Activated T-cell treated with anti-CD3 and anti-CD28 coated beads, Interleukin-2, amount 50 U/mL, for 72 hours (primary cell): ENCODE data around the gene OMG. TPM values are rescaled to one million over a fixed set of nuclear protein-coding genes. Genes with fewer than 3 reads are reported as not detected.
"Not testable (repeated sequence)": the region's sequence is repeated elsewhere in the genome, so short reads cannot be mapped to it uniquely, and the experiment has no call there.

Experiments
- ATAC-seq, 2 donors: fragments of 150-1000 bp; cut with Tn5 transposase; replicated peaks in 1 of 2; 2 replicates each; pipeline ENCODE4 v1.10.0; 2021; ENCODE audit warnings: moderate library complexity in 2 of 2, mild to moderate bottlenecking in 1 of 2
- DNase-seq, 2 donors: peaks; one replicate each; pipeline ENCODE4 v3.0.0; 2021 to 2022; ENCODE audit warnings: mixed read lengths in 1 of 2
- H3K27ac Mint-ChIP-seq: one replicate; pipeline ENCODE4 v1.8.0; 2022; ENCODE audit warnings: mild to moderate bottlenecking, moderate library complexity, mixed read lengths
- H3K27me3 Mint-ChIP-seq: one replicate; pipeline ENCODE4 v1.8.0; 2022; ENCODE audit warnings: low read depth, mixed read lengths
- H3K36me3 Mint-ChIP-seq, 2 donors: one replicate each; pipeline ENCODE4 v1.8.0; 2022; ENCODE audit warnings: mixed read lengths in 2 of 2, mild to moderate bottlenecking in 1 of 2; ENCODE audit not compliant: insufficient read depth in 2 of 2
- H3K4me1 Mint-ChIP-seq: one replicate; pipeline ENCODE4 v1.8.0; 2022; ENCODE audit warnings: low read depth, mixed read lengths
- H3K4me3 Mint-ChIP-seq, 2 donors: one replicate each; pipeline ENCODE4 v1.8.0; 2022; ENCODE audit warnings: mild to moderate bottlenecking in 2 of 2, mixed read lengths in 2 of 2, moderate library complexity in 2 of 2
- H3K9me3 Mint-ChIP-seq, 2 donors: one replicate each; pipeline ENCODE4 v1.8.0; 2022; ENCODE audit warnings: mixed read lengths in 2 of 2
- total RNA-seq, 2 donors: library from RNA; stranded (reverse); gene quantifications; one replicate each; pipeline ENCODE4 v1.2.3, GENCODE V29; 2022

Gene OMG
- total RNA-seq: 1 to 10 TPM in 1 of 2 donors, under 1 TPM in 1; 0.42 to 1.1 TPM

GRCh38 chr17:31297090-31297489 lies at the start of gene OMG:
TSS of gene OMG (minus strand) at chr17:31297239. CDS start at chr17:31296331, 908 bp downstream.
- DNase-seq (no peak), ATAC-seq (no peak)
- Mint-ChIP-seq H3K4me3 (no peak within 1 kb of the TSS), H3K9me3 (no peaks in the 10 kb centered on the region), H3K27me3 (no peaks in the 10 kb centered on the region), H3K36me3 (no peaks in the 10 kb centered on the region), H3K4me1 (peaks cover 27% of the 10 kb centered on the region), H3K27ac (no peak within 1 kb of the TSS)

GRCh38 chr17:31345191-31345747 lies 48.2 kb upstream of the OMG start:
- ATAC-seq, H3K27me3 Mint-ChIP-seq, DNase-seq, H3K27ac Mint-ChIP-seq, H3K4me1 Mint-ChIP-seq, H3K36me3 Mint-ChIP-seq, H3K9me3 Mint-ChIP-seq, H3K4me3 Mint-ChIP-seq: not testable (repeated sequence)

DNA sequence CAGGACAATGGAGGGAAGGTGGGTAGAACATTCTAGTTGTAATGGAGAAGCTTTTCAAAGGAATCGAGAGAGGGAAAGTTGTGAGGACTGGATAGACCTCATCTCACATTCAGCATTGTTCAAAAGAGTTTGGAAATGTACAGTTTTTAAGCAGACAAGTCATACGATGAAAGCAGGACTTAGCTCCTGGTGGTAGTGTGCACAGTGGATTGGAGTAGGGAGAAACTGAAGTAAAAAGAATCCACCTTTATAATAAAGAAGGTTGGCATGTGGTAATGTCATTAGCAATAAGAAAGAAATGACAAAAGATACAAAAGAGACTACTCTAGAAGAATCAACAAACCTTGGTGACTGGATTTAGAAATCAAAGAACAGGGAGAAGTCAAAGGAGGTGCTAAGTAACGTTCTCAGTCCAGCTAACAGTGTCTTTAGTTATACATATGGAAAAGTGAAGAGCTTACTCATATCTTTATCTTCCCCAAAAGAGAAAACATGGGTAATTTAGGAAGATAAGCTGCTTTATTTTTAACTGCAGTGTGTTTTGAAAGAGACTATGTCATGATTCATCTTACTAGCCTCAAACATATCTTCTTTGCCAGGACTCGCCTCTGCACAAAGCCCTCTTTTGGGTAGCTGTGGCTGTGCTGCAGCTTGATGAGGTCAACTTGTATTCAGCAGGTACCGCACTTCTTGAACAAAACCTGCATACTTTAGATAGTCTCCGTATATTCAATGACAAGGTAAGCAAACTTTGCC lies 43.0 kb upstream of the OMG start:
- ATAC-seq (no peak), DNase-seq (no peak)
- no peak overlapping the region for H3K4me3 Mint-ChIP-seq
- H3K27me3 Mint-ChIP-seq: no peaks in the 10 kb centered on the region
- H3K9me3 Mint-ChIP-seq: no peaks in the 10 kb centered on the region
- peaks cover 0 to 6% of the 10 kb centered on the region in 2 donors for H3K36me3 Mint-ChIP-seq
- H3K4me1 Mint-ChIP-seq: peaks cover 6% of the 10 kb centered on the region
- no peak overlapping the region for H3K27ac Mint-ChIP-seq

GRCh38 chr17:31329221-31329620 lies 32.2 kb upstream of the OMG start:
- H3K36me3 Mint-ChIP-seq: peaks cover 0 to 3% of the 10 kb centered on the region in 2 donors
- peaks cover 34% of the 10 kb centered on the region for H3K4me1 Mint-ChIP-seq
- H3K27me3 Mint-ChIP-seq: no peaks in the 10 kb centered on the region
- H3K27ac Mint-ChIP-seq: no peak overlapping the region
- H3K4me3 Mint-ChIP-seq: no peak overlapping the region
- H3K9me3 Mint-ChIP-seq: no peaks in the 10 kb centered on the region
- ATAC-seq (no peak), DNase-seq (no peak)

DNA sequence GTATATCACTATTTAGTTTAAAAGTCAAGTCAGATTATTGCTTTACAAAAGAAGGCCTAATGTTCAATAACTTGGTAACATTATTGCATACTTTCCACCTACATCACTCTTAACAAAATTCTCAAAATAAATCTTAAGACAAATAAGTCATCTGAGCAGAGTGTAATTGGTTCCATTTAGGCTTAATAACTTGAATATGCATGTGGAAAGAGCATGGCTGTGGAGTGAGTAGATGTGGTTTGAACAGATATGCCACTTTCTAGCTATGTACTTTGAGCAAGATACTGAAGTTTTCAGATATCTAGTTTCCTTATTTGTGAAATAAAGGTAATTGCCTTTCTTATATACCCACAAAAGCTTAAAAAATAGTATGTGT lies 31.1 kb upstream of the OMG start:
- peaks cover 34% of the 10 kb centered on the region for H3K4me1 Mint-ChIP-seq
- DNase-seq (no peak), ATAC-seq (no peak)
- H3K27me3 Mint-ChIP-seq: no peaks in the 10 kb centered on the region
- H3K36me3 Mint-ChIP-seq: peaks cover 0 to 3% of the 10 kb centered on the region in 2 donors
- H3K27ac Mint-ChIP-seq: peak overlapping the region; percentile 50
- no peaks in the 10 kb centered on the region for H3K9me3 Mint-ChIP-seq
- peak overlapping the region; percentile 16 to 20 for H3K4me3 Mint-ChIP-seq

GRCh38 chr17:31327534-31328159 lies 30.6 kb upstream of the OMG start:
- Mint-ChIP-seq H3K4me3 (peak overlapping the region; percentile 16 to 20), H3K27me3 (no peaks in the 10 kb centered on the region), H3K27ac (peak overlapping the region; percentile 50), H3K9me3 (no peaks in the 10 kb centered on the region), H3K4me1 (peaks cover 34% of the 10 kb centered on the region), H3K36me3 (peaks cover 0 to 3% of the 10 kb centered on the region in 2 donors)
- DNase-seq (no peak), ATAC-seq (no peak)

DNA sequence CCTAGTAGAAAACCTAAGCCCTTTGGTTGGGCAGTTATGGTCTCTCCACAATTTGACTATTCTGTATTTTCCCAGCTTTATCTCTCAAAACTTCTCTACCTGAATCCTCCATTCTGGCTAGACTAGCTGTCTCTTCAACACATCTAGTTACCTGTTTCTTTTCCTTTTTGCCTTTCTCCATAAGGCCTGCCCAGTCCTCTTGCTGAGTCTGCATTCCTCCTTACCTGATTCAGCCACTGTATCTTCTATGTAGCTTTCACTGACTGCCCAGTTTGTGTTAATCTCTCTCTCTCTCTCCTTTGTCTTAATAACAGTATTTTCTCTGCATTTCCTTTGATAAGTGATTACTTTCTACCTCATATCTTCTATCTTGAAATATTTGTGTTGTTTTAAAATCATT lies 26.5 kb upstream of the OMG start:
- Mint-ChIP-seq H3K27ac (no peak overlapping the region), H3K4me3 (no peak overlapping the region)
- no peak for ATAC-seq

DNA sequence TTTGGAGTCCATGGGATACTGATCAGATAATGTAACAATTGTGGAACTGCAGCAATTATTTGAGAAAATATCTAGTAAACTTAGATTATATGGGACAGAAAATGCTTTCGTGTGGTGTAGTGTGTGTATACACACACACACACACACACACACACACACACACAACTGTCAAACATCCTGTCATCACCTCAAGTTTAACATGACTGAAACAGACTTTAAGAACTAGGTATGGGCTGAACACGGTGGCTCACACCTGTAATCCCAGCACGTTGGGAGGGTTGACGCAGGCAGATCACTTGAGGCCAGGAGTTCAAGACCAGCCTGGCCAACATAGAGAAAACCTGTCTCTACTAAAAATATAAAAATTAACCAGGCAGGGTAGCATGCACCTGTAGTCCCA lies 24.9 kb upstream of the OMG start:
- Mint-ChIP-seq H3K36me3 (peaks cover 3 to 14% of the 10 kb centered on the region in 2 donors), H3K9me3 (no peaks in the 10 kb centered on the region), H3K4me1 (peaks cover 26% of the 10 kb centered on the region), H3K27ac (peak overlapping the region; percentile 94), H3K4me3 (peak overlapping the region; percentile 68 to 82), H3K27me3 (no peaks in the 10 kb centered on the region)
- ATAC-seq (peak; percentile 24 to 36), DNase-seq (peak; percentile 20 to 40)

More for the DNA sequence above, 26.5 kb upstream of the OMG start:
- Mint-ChIP-seq H3K27me3 (no peaks in the 10 kb centered on the region), H3K36me3 (peaks cover 0 to 10% of the 10 kb centered on the region in 2 donors), H3K4me1 (peaks cover 25% of the 10 kb centered on the region), H3K9me3 (no peaks in the 10 kb centered on the region)
- no peak for DNase-seq

DNA sequence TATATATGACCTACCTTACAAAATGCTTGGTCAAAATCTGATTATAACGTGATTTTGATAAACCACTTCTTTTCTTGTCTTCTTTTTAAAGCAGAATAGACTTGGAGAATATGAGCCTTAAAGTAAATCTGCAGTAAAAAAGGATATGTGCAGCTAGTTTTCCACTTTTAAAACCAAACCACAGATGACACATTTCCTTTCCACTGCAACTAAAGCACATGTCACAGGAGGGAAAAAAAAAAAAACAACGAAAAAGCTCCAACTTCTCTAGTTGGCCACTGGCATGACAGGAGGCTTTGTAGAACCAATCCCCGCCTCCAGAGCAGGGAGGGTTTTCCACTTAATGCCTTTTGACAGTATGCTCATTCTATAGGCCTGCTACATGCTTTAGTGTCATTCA lies 24.4 kb upstream of the OMG start, which contains the start of gene EVI2A:
TSS of gene EVI2A (minus strand) at position 142 of the 400 bp plus-strand sequence. CDS start 2,609 bp downstream, outside the sequence.
- Mint-ChIP-seq H3K4me3 (peak within 1 kb of the TSS; percentile 68 to 82), H3K36me3 (peaks cover 3 to 17% of the 10 kb centered on the region in 2 donors), H3K4me1 (peaks cover 31% of the 10 kb centered on the region), H3K9me3 (no peaks in the 10 kb centered on the region), H3K27me3 (no peaks in the 10 kb centered on the region), H3K27ac (peak within 1 kb of the TSS; percentile 94)
- DNase-seq (peak; percentile 76 to 87), ATAC-seq (peak; percentile 90 to 91)

DNA sequence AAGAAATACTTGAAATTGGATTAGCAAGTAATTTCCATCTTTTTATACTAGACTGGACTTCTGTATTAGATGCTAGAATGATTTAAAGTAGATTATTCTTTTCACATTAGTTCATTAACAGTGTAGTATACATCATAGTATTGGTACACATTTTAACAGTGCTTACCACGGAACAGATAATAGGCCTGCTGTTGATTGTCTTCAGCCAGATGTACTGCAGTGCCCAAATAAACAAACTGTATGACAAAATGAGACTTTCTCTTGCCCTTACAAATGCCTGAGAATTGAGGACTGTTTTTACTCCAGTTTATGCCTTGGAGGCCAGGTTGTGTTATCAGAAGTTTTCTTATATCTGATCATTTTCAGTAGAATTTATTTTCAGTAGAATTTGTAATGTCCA lies 23.8 kb upstream of the OMG start:
- Mint-ChIP-seq H3K27me3 (no peaks in the 10 kb centered on the region), H3K4me1 (peaks cover 38% of the 10 kb centered on the region), H3K36me3 (peaks cover 3 to 17% of the 10 kb centered on the region in 2 donors), H3K9me3 (no peaks in the 10 kb centered on the region), H3K4me3 (peak overlapping the region; percentile 68 to 82), H3K27ac (peak overlapping the region; percentile 94)
- DNase-seq (no peak), ATAC-seq (no peak)

DNA sequence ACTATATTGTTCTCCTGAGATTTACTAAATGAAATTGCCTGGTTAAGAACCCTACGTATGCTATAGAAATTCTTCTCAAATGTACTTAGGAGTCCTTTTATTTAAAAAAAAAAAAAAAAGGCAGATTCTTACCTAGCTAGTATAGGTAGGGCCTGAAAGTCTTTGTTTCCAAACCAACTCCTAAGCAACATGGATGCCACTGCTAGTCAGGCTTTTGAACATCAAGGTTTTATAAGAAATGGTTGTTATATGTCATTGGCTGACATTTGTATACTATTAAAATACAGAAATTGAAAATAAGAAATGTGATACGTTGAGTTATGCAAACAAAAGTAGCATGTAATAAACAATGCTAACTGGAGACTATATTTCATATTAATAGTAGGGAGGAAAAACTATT lies 23.2 kb upstream of the OMG start:
- Mint-ChIP-seq H3K36me3 (peaks cover 3 to 17% of the 10 kb centered on the region in 2 donors), H3K27ac (peak overlapping the region; percentile 94), H3K4me3 (peak overlapping the region; percentile 68 to 82), H3K4me1 (peaks cover 42% of the 10 kb centered on the region), H3K27me3 (no peaks in the 10 kb centered on the region), H3K9me3 (no peaks in the 10 kb centered on the region)
- ATAC-seq: no peak
- no peak for DNase-seq

GRCh38 chr17:31318851-31319661 lies 22.0 kb upstream of the OMG start:
- DNase-seq (no peak), ATAC-seq (peak; percentile 27 to 28)
- peaks cover 3 to 17% of the 10 kb centered on the region in 2 donors for H3K36me3 Mint-ChIP-seq
- H3K4me3 Mint-ChIP-seq: peak overlapping the region; percentile 68 to 82
- H3K27me3 Mint-ChIP-seq: no peaks in the 10 kb centered on the region
- H3K9me3 Mint-ChIP-seq: peaks cover 0 to 1% of the 10 kb centered on the region in 2 donors
- H3K27ac Mint-ChIP-seq: peak overlapping the region; percentile 94
- H3K4me1 Mint-ChIP-seq: peaks cover 51% of the 10 kb centered on the region
